Stimulated activated CD8-positive, alpha-beta memory T cell treated with anti-CD3 and anti-CD28 coated beads, Interleukin-12 subunit alpha, Interleukin-12 subunit beta, amount 100 ng/mL, for 24 hours (primary cell): ENCODE data around the gene NOL4L.
"Not testable (repeated sequence)": the region's sequence is repeated elsewhere in the genome, so short reads cannot be mapped to it uniquely, and the experiment has no call there.

Experiments used
- DNase-seq: peaks from one replicate; pipeline ENCODE4 v3.0.0-alpha.2; 2020; ENCODE audit errors: extremely low read depth

NOL4L gene

DNA sequence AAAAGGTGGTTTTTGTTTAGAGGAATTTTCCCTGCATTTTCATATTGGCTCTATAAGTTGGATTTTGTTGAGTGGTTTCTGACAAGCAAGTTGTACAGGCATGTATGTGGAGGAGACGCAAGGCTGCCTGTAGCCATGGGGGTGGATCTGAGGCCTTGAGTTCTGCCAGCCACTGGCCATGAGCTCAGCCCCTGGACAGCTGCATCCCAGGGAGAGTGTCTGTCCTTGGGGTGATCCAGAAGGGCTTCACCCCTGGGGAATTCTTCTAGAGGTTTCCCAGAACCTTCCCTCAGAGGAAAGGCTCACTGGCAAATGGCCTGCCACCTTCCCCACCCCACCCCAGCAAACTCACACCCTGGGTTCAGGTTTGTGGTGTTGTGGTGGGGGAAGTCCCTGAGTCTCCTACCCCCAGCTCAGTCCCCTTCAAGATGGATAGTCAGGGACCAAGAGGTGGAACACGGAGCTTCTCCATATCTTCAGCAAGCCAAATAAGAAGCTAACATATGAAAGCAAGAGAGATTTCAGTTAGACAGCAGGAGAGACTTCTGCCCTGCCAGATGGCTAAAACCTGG is 11.6 kb upstream of the NOL4L start:
- no peak for DNase-seq

DNA sequence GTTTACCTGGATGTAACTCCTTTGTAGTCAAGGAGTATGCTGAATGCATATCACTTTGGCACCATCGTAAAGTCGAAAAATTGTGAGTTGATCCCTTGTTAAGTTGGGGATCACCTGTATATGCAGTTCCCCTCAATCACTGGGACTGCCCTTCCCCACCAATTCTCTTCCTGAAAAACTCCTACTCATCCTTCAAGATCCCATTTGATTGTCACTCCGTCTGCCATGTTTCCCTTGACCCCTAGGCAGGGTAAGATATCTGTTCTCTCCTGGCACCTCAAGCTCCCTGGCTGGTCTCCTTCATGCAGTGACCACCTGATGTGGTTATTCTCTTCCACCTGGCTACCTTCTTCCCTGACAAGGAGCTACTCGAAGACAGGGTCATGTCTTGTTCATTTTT is 10.0 kb upstream of the NOL4L start:
- no peak for DNase-seq

DNA sequence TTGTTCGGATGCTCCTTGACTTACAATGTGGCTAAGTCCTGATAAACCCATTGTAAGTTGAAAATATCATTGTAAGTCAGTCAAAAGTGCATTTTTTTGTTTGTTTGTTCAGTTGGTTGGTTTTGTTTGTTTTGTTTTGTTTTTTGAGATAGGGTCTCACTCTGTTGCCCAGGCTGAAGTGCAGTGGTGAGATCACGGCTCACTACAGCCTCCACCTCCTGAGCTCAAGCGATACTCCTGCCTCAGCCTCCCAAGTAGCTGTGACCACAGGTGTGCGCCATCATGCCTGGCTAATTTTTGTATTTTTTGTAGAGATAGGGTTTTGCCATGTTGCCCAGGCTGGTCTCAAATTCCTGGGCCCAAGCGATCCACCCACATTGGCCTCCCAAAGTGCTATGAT is 9.5 kb upstream of the NOL4L start:
- not testable (repeated sequence) for DNase-seq

DNA sequence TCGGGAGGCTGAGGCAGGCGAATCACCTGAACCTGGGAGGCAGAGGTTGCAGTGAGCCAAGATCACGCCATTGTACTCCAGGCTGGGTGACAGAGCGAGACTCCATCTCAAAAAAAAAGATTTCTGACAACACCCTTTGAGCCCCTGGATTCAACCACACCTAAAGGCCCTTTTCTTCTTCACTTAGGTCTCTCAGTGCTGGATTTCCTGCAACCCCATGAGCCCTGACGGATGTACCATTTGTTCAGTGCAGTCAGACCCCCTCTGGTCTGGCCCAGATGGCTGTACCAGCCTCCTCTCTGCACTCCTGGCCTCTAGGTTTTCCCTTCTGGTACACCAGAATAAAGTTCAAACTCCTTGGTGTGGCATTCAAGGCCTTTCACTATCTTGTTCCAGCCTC is 9.1 kb upstream of the NOL4L start:
- DNase-seq = no peak

DNA sequence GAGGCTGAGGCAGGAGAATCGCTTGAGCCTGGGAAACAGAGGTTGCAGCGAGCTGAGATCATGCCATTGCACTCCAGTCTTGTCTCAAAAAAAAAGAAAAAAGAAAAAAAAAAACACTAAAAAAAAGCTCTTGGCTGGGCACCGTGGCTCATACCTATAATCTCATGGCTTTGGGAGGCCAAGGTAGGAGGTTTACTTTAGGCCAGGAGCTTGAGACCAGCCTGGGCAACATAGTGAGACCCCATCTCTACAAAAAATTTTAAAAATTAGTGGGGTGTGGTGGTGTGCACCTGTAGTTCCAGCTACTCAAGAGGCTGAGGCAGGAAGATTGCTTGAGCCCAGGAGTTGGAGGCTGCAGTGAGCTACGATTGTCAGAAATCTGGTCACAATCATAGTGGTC is 7.5 kb upstream of the NOL4L start:
- DNase-seq = not testable (repeated sequence)

DNA sequence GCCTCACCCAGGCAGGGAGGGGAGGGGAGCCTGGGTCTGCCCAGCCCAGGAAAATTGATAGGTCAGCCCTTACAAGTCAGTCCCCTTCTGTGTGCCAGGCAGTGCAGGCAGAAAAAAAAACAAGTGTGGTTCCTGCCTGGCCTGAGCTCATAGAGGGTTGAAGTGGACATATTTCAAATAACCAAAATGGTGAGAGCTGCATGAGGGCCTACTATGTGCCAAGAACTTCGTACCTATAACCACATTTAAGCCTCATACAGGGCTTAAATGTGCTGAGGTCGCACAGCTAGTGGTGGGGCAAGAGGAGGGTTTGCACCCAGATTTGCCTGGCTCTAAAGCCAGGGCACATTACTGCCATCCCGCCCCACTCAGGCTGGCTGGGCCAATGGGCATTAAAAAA is 6.9 kb upstream of the NOL4L start:
- DNase-seq = no peak

DNA sequence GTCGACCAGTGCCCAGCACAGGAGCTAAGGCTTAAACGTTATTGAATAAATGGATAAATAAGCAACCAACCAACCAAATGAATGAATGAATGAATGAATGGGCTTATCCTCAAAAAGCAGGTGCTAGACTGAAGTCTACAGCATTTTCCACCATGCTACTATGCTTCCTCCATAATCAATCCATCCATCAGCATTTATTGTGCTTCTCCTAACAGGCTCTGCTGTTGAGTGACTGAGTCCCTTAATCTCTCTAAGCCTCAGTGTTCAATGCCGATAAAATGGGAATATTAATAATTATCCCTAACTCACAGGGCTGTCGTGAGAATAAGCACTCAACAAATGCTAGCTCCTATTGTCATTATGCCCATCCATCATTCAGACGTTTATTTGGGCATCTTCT is 4.6 kb upstream of the NOL4L start:
- DNase-seq = no peak

DNA sequence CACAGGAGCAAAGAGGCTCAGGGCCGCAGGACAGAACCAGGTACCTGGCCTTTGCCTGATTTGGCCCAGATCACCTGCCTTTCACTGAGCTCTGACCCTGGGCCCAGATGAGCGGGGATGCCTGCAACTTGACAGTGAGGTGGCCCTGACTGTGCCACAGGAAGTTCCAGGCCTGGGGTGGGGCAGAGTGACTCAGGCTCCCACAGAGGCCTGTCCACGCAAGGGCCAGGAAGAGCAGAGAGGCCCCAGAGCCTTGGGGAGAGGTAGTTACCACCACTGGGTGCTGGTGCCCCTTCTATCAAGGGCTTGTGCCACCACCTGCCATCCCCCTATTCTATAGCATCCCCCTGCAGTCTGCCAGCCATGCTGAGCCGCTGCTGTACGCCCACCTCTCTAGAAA is 4.1 kb upstream of the NOL4L start:
- no peak for DNase-seq

DNA sequence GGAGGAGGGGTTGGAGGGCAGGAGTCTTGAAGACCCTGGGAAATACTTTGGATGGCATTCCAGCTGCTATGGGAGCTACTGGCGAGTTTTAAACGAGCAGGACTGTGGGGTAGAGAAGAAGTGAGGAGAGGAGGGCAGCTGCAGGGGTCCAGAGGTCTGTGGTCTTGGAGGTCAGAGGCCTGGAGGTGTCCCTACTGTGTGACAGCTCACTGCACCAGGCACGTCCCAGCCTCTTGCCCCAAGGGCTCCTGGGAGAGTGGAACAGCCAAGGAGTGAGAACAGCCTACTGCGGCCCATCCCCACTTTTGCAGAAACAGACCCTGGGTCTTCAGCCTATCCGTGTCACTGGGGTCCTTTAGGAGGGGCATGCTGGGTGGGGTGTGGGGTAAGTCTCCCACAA is 2.9 kb upstream of the NOL4L start:
- no peak for DNase-seq

DNA sequence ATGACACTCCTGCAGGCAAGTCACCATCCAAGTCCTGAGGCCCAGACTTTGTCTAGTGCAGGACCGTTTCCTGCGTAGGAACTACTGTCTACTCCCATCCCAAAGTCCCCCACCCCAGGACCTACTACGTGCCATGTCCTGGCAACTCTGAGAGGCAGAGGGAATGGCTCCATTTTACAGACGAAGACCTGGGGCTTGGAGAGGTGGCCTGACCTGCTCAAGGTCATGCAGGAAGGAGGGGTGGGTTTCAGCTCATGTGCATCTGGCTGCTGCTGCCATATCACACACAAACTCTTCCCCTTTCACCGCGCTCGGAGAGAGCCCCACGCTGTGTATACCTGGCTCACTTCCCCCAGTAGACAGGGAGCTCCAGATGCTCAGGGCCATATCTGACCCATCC is 1.2 kb upstream of the NOL4L start:
- DNase-seq = no peak

DNA sequence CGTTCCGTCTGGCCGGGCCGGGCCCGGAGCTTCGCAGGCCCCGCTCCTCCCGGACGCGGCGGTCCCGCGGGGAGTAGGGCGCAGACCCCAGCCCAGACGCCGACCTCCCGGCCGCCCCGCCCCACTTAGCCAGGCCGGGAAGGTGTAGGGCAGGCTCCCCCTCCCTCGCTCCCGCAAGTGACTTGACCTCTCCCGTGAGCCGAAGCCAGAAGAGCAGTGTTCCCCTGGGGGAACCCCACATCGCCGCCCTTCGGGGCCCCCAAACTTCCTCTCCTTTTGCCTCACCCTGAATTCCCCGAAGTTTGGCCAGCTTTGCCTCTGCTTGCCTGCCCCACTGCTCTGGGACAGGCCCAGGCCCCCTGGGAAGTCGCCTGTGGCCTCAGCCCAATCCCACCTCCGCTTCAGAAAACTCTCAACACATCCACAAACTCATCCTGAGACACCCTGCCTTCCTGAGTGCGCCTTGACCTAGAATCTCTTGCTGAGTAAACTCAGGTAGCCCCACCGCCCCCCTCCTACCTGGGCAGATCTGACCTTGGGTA is 524 bp upstream of the NOL4L start:
- DNase-seq = no peak

DNA sequence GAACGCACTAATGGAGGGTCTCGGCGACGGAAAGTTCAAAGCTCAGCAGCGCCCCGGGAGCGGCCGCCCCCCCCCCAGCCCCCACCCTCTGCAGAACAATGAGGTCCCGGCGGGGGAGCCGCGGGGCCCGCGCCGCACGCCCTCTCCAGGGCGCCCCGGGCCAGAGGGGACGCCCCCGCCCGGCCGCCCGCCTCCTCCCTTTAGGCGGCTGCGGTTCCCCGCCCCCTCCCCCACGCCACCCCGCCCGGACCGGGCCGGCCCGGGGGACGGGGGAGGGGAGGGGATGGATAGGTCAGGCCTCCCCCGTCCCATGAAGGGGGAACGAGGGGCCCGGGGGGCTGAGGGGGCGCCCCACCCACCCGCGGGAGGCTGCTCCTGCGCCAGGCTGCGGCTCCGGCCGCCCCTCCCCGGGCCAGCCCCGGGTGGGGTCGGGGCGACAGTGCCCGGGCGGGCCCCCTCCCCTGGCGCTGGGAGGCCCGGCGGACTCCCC is 1.5 kb downstream of the NOL4L start:
- no peak for DNase-seq

DNA sequence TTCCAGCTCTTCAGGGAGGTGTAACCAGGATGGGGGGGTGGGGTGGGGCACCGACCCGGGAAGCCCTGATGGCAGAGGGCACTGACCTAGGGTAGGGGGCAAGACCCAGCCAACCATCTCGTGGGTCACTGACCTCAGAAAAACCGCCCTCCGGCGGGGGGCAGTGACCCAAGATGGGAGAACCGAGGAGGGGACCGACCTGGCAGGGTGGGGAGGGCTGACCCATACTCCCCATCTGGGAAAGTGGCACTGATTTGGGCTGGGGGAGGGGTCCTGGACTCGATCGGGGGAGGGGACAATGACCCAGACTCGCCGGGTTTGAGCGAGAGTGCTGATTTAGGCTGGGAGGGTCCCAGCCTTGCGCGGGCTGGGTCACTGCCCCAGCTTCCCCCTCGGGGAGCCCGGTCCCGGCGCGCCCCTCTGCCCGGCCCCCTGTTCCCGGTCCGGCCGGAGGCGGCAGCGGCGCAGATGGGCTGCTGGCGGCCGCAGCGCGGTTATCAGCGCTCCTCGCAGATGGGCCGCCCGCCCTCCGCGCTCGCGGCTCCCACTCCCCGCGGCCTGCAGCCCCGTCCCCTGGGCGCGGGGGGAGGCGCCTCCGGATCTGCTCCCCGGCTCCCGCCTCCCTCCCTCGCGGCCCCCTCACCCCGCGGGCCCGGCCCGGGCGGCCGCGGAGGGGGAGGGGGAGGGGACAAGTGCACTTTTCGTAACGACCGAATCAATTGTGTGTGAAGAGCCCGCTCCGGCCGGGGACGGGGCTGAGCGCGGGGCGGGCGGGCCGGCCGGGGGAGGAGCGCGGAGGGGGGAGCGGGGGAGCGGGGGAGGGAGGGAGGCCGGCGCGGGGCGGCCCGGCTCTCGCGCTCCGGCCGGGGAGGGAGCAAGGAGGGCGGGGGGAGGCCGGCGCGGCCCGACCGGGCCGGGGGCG is 2.2 kb downstream of the NOL4L start:
- DNase-seq = no peak

DNA sequence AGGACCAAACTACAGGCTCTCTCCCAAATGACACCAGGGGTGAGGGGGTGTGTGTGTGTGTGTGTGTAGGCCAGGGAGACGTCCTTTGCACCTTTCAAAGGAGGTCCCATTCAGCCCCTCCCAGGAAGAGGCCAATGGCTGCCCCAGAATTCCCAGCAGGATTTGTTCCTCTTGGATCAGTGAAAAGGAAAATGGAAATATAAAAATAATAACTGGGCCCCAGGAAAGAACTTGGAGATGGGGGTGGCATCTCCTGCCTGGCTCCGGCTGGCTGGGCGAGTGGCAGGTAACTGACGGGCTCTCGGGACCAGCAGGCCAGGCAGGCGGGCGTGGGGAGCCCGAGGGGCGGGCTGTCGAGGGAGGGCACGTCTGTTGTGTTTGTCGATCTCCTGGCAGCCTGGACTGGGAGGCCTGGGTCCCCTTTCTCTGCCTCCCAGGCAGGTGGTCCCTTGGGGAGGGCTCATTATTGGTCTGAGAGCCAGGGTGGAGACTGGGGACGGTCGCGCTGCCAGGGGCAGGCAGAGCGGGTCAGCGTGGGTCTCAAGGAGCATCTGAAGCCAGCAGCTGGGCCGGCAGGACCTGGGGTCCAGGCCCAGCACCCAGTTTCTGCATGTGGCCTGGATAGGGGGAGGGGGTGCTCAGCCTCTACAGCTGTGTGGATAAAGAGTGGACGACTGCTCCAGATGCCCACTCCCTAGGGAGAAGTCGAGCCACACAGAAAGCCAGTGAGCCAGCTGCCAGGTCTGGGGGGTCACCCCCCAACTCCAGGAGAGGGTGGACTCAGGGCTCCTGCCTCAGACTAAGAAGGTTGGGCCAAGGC is 3.1 kb downstream of the NOL4L start:
- DNase-seq = no peak

DNA sequence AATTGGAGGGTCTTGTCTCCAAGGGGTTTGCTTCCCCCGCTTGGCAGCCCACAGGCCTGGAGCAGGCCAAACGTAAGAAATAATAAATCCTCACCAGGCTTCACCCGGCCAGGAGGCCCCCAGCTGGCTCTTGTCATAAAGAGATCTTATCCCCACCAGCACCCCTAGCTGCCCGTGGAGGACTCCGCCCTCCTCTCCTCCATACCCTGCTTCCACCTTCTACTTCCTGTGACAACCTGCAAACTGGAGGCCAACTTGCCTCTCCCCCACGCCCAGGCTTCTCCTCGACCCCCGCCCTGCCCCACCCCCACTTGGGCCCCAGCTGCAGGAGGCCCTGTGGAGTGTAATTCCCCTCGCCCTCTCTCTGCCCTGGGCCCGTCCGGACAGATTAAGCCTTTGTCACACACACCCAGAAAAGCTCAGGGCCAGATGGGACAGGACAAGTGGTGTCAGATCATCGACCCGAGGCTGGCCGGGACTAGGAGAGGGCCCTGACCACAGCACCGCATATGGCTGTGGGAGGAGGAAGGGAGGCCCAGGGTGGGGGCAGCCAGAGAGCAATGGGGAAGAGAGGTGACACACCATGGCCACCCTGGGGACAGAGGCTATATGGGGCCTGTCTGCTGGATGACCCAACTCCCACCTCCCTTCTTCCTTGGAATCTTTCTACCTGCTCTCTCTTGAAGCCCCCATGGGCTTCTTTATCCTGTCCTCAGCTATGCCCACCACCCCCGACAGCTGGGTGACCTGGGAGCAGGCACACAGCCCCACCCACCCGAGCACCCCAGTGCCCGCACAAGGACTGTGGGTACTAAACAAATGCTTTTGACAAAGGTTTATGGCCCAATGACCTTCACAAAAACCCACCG is 3.9 kb downstream of the NOL4L start:
- DNase-seq = no peak

DNA sequence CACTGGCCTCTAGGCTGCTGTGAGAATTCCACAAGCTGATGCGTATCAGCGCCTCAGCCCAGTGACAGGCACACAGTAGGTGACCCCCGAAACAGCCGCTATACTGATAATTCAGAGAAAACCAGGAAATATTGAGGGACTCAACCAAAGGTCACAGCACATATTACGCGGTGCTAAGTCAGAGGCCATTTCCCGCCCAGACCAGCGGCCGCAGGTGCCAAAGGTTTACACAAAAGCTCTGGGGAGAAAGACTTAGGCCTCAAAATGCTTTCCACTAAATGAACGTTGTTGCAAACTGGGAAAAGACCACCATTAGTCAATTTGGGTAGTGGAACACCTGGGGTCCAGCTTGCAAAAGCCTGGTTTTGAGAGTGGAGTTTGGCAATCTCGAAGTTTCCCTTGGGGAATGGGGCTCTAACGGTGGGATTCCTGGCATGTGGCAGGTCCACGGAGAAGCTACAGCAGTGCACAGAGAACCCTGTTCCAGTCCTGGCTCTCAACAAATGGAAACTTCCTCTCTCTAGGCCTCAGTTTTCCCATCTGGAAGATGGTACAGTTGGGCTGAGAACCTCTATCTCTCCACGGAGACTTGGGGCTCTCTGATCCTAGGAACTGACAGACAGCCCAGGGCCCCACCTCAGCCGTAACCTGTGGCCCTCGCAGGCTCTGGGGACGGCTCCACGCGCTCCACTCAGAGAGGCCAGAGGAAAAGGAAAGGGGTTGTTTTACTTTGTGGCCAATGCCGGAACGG is 4.7 kb downstream of the NOL4L start:
- no peak for DNase-seq

DNA sequence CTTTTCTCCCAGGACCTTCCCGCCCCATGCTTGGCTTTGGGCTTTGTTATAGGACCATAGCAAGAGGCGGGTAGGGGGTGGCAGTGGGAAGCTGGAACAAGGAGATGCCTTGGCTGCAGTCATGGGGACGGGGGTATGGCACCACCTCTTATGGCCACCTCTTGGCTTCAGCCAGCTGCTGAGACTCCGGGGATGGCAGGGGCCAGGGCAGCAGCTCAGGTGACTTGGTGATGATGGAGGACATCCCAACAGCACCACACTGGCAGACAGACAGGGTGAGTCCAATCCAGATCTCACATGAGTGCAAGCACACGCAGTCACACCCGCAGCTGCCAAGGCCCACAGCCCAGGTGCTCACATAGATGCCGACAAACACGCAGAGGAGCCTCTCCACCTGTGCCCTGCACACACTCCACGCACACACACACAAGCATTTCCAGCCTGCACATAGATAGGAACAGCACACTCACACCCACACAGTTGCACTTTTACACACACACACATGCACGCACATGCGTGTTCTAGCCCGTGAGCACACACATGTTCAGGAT is 6.2 kb downstream of the NOL4L start:
- no peak for DNase-seq

DNA sequence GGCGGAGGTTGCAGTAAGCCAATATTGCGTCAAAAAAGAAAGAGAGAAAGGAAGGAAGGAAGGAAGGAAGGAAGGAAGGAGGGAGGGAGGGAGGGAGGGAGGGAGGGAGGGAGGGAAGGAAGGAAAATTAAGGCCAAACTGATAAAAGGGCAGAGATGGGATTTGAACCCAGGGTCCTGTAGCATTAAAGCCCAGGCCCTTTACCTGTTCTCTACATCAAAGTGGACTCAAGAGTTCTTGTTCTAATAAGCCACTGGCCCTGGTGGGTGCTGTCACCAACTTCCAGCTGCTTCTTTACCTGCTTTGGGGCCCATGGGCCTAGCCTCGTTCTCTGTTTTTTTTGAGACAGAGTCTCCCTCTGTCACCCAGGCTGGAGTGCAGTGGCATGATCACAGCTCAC is 7.1 kb downstream of the NOL4L start:
- not testable (repeated sequence) for DNase-seq

DNA sequence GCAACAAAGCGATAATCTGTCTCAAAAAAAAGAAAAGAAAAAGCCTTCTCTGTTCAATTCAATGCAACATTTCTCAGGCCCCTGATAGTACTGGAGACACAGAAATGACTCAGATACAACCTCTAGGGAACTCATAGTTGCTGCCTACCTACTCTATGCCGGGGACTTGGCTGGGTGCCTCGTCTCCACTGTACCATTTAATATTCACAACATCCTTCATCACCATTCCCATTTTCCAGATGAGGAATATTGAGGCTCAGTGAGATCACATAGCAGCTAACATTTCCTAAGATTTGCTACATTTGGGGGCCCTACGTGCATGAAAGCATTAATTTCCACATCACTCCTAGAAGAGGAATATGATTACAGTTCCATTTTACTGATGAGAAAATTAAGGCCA is 7.5 kb downstream of the NOL4L start:
- DNase-seq = no peak

DNA sequence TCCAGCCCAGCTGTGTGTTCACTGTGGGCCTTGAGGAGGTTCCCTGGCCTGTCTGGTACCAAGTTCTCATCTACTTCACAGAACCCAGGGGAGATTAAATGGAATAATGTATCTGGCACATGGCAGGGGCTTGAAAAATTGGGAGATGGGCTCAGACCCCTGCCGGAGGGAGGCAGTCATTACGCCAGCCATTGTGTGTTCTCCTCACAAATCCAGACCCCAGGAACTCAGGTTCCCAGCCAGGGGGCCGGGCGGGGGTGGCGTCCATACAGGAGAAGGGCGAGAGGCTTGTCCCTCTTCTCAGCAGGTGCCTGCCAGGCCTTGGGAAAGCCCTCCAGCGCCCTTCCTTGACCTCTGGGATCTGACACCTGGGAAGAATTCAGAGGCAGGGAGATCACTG is 8.1 kb downstream of the NOL4L start:
- DNase-seq = no peak
